Fibroblast of upper back skin (primary cell): ENCODE results near the gene SFMBT1.

Experiments used
- DNase-seq: peaks from one replicate; pipeline ENCODE4 v3.0.0-alpha.2; 2013

Gene SFMBT1

GRCh38 chr3:52983828-52984227, 62.0 kb downstream of the SFMBT1 start:
- DNase-seq = no peak

GRCh38 chr3:52983336-52983807, 62.5 kb downstream of the SFMBT1 start:
- no peak for DNase-seq

DNA sequence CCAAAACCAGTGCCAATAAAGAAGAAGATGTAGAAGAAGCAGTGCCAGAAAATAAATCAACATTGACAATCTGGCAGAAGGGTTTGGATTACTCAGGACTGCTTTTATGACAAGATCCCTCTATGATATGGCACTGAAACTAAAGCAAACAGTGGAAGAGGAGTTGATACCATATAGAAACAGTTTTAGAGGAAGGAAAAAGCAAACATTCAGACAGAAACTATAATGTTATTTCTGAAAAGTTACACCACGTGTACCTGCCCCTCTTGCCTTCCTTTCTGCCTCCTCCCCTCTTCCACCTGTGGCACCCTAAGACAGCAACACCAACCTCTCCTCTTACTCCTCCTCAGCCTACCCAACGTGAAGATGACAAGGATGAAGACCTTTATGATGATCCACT, 63.0 kb downstream of the SFMBT1 start:
- DNase-seq = no peak

GRCh38 chr3:52979190-52979983, 66.5 kb downstream of the SFMBT1 start:
- DNase-seq = no peak

- DNase-seq = no peak
These were observed 67.6 kb downstream of the SFMBT1 start for GRCh38 chr3:52978109-52978754.

GRCh38 chr3:52973806-52974205, 72.1 kb downstream of the SFMBT1 start:
- DNase-seq = no peak

GRCh38 chr3:52971895-52972294, 74.0 kb downstream of the SFMBT1 start:
- no peak for DNase-seq

DNA sequence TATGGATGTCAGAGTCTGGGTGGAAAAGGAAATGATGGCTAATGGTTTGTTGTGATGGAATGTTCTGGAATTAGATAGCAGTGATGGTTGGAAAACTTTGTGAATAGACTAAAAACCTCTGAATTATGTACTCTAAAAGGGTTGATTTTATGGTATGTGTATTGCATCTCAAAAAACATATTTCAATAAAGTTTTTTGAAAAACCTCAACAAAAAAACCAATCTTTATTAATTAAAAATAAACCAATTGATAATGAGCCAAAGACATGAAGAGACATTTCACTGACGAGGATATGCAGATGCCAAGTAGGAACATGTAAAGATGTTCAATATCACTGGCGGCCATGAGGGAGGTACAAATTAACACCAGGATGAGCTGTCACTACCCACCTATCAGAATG, 78.5 kb downstream of the SFMBT1 start:
- DNase-seq = no peak

DNA sequence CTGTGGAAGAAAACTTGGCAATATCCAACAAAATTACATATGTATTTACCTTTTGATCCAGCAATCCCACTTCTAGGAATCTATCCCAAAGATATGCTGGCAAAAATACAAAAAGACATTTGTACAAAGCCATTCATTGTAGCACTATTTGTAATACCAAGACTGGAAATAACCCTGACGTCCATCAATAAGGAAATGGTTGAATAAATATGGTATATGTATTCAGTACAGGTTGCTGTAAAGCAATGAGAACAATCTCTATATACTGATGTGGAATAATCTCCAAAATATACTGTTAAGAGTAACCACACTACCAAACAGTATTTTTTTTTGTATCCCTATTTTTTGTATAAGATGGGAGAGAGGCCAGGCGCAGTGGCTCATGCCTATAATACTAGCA, 83.7 kb downstream of the SFMBT1 start:
- no peak for DNase-seq

GRCh38 chr3:52959773-52960172, 86.1 kb downstream of the SFMBT1 start:
- no peak for DNase-seq

DNA sequence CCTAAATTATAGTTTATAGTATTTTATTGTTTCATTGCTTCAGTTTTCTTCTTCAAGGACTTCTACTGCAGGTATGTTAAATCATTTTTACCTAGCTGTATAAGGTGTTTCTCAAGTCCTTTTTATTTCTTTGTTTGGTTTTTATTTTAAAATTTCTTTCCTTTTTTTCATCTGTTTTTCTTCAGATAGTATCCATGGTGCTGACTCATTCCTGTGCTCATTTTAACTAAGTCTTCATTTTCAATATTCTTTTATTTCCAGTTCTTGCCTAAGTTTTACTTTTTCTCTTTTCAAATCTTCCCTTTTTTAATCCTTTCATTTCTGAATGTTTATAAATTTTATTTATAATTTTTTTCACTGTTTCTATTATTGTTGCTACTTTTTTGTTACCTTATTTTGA, 106.3 kb downstream of the SFMBT1 start:
- no peak for DNase-seq

- DNase-seq = peak; percentile 54
These were observed 111.0 kb downstream of the SFMBT1 start for GRCh38 chr3:52934630-52935530.

DNA sequence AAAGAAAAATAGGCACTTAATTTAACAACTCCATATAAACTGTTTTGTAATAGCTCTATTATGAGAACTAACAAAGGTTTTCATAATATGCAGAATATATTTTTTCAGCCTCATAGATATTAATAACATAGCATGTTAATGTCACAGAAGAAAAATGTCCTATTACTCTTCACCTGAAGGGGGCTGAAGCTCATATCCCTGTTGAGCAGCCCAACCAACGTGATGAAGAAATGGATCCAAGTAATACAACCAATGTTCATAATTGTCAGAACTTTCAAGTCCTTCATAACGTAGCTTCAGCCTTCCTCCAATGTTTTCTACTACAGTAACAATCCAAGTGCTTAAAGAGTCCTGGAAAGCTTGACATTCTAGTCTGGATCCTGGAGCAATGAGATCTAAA, 114.0 kb downstream of the SFMBT1 start:
- DNase-seq = no peak

- no peak for DNase-seq
These were observed 114.5 kb downstream of the SFMBT1 start for GRCh38 chr3:52931328-52931727.

DNA sequence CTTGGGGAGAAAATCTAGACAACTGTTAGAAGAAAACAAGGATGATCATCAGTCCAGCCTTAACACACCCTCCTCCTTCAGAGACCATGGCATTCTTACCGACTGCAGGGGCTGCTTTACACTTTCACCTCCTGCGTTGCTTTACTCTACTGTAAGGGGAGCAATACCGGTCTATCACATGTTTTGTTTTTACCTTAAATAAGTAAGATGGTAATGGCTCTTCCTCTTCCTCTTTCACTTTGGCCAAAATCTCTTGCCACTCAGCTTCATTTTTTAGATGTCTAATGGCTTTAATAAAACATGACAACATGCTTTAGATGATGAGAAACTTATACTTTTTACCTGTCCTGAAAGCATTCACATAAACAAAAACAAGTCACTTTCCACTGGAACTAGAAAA, 115.1 kb downstream of the SFMBT1 start:
- no peak for DNase-seq

GRCh38 chr3:52926554-52926953, 119.3 kb downstream of the SFMBT1 start:
- no peak for DNase-seq

GRCh38 chr3:52925405-52926313, 120.2 kb downstream of the SFMBT1 start:
- no peak for DNase-seq

- DNase-seq = no peak
These were observed 121.9 kb downstream of the SFMBT1 start for GRCh38 chr3:52923963-52924362.

DNA sequence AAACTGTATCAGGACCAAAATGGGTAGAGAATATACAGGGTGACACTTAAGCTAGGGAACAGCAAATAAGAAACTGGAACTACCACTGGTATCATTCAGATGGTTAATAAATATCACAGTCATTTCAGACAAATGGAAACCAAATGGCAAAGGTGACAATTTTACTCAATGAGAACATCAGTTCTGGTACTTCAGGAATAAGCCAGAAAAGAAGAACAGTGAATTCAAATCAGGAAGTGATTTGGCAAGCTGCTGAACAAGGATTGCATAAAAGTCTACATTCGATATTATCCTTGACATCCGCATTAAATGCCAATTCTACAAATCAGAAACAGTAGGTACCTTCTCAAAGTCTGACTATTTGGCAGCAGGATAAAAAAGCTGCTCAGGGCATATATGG, 125.0 kb downstream of the SFMBT1 start:
- DNase-seq = no peak

GRCh38 chr3:52917044-52917443, 128.8 kb downstream of the SFMBT1 start:
- no peak for DNase-seq

DNA sequence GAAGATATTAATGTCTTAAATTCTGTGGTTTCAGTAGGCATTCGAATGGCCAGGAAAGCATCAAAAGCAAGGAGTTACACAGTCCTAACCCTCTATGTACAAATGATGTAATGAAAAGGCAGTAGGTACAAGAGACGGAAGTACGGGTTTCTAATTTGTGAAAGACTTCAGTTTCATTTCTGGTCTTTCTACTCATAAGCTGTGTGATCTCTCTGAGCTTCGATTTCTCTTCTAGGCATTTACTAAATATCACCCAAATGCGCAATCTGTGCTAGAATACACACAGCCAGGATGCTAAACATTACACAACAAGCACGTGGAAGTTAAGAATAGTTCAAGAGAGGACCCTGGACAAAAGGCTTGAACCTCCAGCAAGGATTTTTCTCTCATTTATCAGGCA, 130.6 kb downstream of the SFMBT1 start:
- DNase-seq = no peak
